ENCODE results near the gene TBCA. TPM values are rescaled to one million over a fixed set of nuclear protein-coding genes. Genes with fewer than 3 reads are reported as not detected.

Gene TBCA
- total RNA-seq, 4 donors from 2014 or later, result 128 to 152 (median 146) TPM

- no peaks in the 10 kb centered on the region for H3K27me3 ChIP-seq
- H3K27ac ChIP-seq (replicated peaks in 1 of 4), result no peak overlapping the region
- H3K9me3 ChIP-seq, result no peaks in the 10 kb centered on the region
- H3K4me3 ChIP-seq, result no peak overlapping the region
- no peak for TF ChIP-seq EP300 (IDR thresholded peaks at IDR 0.05)
- TF ChIP-seq POLR2AphosphoS5 (IDR thresholded peaks at IDR 0.05), result no peak
- TF ChIP-seq, protein P1, sequence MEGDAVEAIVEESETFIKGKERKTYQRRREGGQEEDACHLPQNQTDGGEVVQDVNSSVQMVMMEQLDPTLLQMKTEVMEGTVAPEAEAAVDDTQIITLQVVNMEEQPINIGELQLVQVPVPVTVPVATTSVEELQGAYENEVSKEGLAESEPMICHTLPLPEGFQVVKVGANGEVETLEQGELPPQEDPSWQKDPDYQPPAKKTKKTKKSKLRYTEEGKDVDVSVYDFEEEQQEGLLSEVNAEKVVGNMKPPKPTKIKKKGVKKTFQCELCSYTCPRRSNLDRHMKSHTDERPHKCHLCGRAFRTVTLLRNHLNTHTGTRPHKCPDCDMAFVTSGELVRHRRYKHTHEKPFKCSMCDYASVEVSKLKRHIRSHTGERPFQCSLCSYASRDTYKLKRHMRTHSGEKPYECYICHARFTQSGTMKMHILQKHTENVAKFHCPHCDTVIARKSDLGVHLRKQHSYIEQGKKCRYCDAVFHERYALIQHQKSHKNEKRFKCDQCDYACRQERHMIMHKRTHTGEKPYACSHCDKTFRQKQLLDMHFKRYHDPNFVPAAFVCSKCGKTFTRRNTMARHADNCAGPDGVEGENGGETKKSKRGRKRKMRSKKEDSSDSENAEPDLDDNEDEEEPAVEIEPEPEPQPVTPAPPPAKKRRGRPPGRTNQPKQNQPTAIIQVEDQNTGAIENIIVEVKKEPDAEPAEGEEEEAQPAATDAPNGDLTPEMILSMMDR (IDR thresholded peaks at IDR 0.05), result no peak
- no peak for TF ChIP-seq POLR2A (IDR thresholded peaks at IDR 0.05; ENCODE audit: low read depth)
- intact Hi-C loops (cut with DNase I), result no loop called here
- DNase-seq (ENCODE audit: extremely low spot score), result no peak
- H3K36me3 ChIP-seq, result no peaks in the 10 kb centered on the region
- WGBS, result 90% methylated on average over 2 of the region's 2 CpGs
- no peaks in the 10 kb centered on the region for H3K4me1 ChIP-seq
These were observed 15.8 kb upstream of the TBCA start for GRCh38 chr5:77791926-77792325.

GRCh38 chr5:77791356-77791755, 15.2 kb upstream of the TBCA start:
- TF ChIP-seq EP300 (IDR thresholded peaks at IDR 0.05), result no peak
- no peak for TF ChIP-seq POLR2AphosphoS5 (IDR thresholded peaks at IDR 0.05)
- TF ChIP-seq POLR2A (IDR thresholded peaks at IDR 0.05; ENCODE audit: low read depth), result no peak
- TF ChIP-seq, protein P1 (IDR thresholded peaks at IDR 0.05), result no peak
- no peak overlapping the region for H3K27ac ChIP-seq (replicated peaks in 1 of 4)
- no peaks in the 10 kb centered on the region for H3K4me1 ChIP-seq
- no peak for DNase-seq (ENCODE audit: extremely low spot score)
- no peaks in the 10 kb centered on the region for H3K36me3 ChIP-seq
- no peaks in the 10 kb centered on the region for H3K9me3 ChIP-seq
- 74% methylated on average over 2 of the region's 2 CpGs for WGBS
- intact Hi-C loops (cut with DNase I), result no loop called here
- H3K27me3 ChIP-seq, result no peaks in the 10 kb centered on the region
- no peak overlapping the region for H3K4me3 ChIP-seq

DNA sequence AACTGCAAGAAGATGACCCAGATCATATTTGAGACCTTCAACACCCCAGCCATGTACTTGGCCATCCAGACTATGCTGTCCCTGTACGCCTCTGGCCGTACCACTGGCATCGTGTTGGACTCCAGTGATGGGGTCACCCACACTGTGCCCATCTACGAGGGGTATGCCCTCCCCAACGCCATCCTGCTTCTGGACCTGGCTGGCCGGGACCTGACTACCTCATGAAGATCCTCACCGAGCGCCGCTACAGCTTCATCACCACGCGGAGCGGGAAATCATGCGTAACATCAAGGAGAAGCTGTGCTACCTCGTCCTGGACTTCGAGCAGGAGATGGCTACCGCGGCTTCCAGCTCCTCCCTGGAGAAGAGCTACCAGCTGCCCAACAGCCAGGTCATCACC, 9.1 kb upstream of the TBCA start:
- TF ChIP-seq POLR2A (IDR thresholded peaks at IDR 0.05; ENCODE audit: low read depth), result no peak
- no peak for TF ChIP-seq EP300 (IDR thresholded peaks at IDR 0.05)
- no peak for TF ChIP-seq POLR2AphosphoS5 (IDR thresholded peaks at IDR 0.05)
- TF ChIP-seq, protein P1 (IDR thresholded peaks at IDR 0.05), result no peak
- 92% methylated on average over 9 of the region's 17 CpGs for WGBS
- H3K4me1 ChIP-seq, result no peaks in the 10 kb centered on the region
- H3K9me3 ChIP-seq, result no peaks in the 10 kb centered on the region
- no peaks in the 10 kb centered on the region for H3K27me3 ChIP-seq
- intact Hi-C loops (cut with DNase I), result no loop called here
- no peak overlapping the region for H3K27ac ChIP-seq (replicated peaks in 1 of 4)
- DNase-seq (ENCODE audit: extremely low spot score), result no peak
- H3K4me3 ChIP-seq, result no peak overlapping the region
- H3K36me3 ChIP-seq, result no peaks in the 10 kb centered on the region

- H3K4me1 ChIP-seq, result no peaks in the 10 kb centered on the region
- no peaks in the 10 kb centered on the region for H3K36me3 ChIP-seq
- H3K9me3 ChIP-seq, result no peaks in the 10 kb centered on the region
- no peak for DNase-seq (ENCODE audit: extremely low spot score)
- H3K4me3 ChIP-seq, result no peak overlapping the region
- intact Hi-C loops (cut with DNase I), result no loop called here
- no peaks in the 10 kb centered on the region for H3K27me3 ChIP-seq
- 94% methylated on average over 15 of the region's 21 CpGs for WGBS
- no peak for TF ChIP-seq POLR2AphosphoS5 (IDR thresholded peaks at IDR 0.05)
- TF ChIP-seq POLR2A (IDR thresholded peaks at IDR 0.05; ENCODE audit: low read depth), result no peak
- TF ChIP-seq EP300 (IDR thresholded peaks at IDR 0.05), result no peak
- TF ChIP-seq, protein P1 (IDR thresholded peaks at IDR 0.05), result no peak
- no peak overlapping the region for H3K27ac ChIP-seq (replicated peaks in 1 of 4)
These were observed 8.6 kb upstream of the TBCA start for GRCh38 chr5:77784735-77785134.

GRCh38 chr5:77781076-77781475, 4.9 kb upstream of the TBCA start:
- no peak for DNase-seq (ENCODE audit: extremely low spot score)
- Histone ChIP-seq H3K27me3 (no peaks in the 10 kb centered on the region), H3K4me3 (no peak overlapping the region), H3K9me3 (no peaks in the 10 kb centered on the region), H3K4me1 (peaks cover 0 to 5% (median 5%) of the 10 kb centered on the region in 4 donors), H3K27ac (replicated peaks in 1 of 4) (no peak overlapping the region), H3K36me3 (no peaks in the 10 kb centered on the region)
- intact Hi-C loops (cut with DNase I), result no loop called here
- TF ChIP-seq, protein P1 (IDR thresholded peaks at IDR 0.05), result no peak
- no peak for TF ChIP-seq POLR2AphosphoS5 (IDR thresholded peaks at IDR 0.05)
- no peak for TF ChIP-seq POLR2A (IDR thresholded peaks at IDR 0.05; ENCODE audit: low read depth)
- no peak for TF ChIP-seq EP300 (IDR thresholded peaks at IDR 0.05)
- WGBS, result 86% methylated on average over 1 of the region's 1 CpG
